Smooth muscle cell (in vitro differentiated cells): ENCODE data around the gene CFAP74. TPM values are rescaled to one million over a fixed set of nuclear protein-coding genes. Genes with fewer than 3 reads are reported as not detected.

ENCODE experiments used
- DNase-seq: peaks from one replicate; lab custom pipeline; 2025; ENCODE audit not compliant: unreplicated experiment; lab: John Stamatoyannopoulos, UW
- H2AFZ ChIP-seq: fragments of 200-600 bp; sonication (generic); 2 replicates; pipeline ENCODE4 v1.6.0; 2016; ENCODE audit warnings: antibody characterized with exemption, low read depth, mild to moderate bottlenecking
- H3F3A ChIP-seq: fragments of 200-600 bp; sonication (generic); 2 replicates; pipeline ENCODE4 v1.6.0; 2017; ENCODE audit warnings: antibody characterized with exemption, low read depth
- H3K27ac ChIP-seq: fragments of 200-600 bp; sonication (generic); 2 replicates; pipeline ENCODE4 v1.5.1; 2016; ENCODE audit warnings: low read depth, mild to moderate bottlenecking
- H3K27me3 ChIP-seq: fragments of 200-600 bp; sonication (generic); 2 replicates; pipeline ENCODE4 v1.6.1; 2016; ENCODE audit warnings: low read depth, mild to moderate bottlenecking
- H3K36me3 ChIP-seq: fragments of 200-600 bp; sonication (generic); 2 replicates; pipeline ENCODE4 v1.5.1; 2016; ENCODE audit warnings: low read depth
- H3K4me1 ChIP-seq: fragments of 200-600 bp; sonication (generic); 2 replicates; pipeline ENCODE4 v1.5.1; 2016; ENCODE audit warnings: low read depth
- H3K4me2 ChIP-seq: fragments of 200-600 bp; sonication (generic); 2 replicates; pipeline ENCODE4 v1.6.0; 2016; ENCODE audit warnings: mild to moderate bottlenecking
- H3K4me3 ChIP-seq: fragments of 200-600 bp; sonication (generic); 2 replicates; pipeline ENCODE4 v1.5.1; 2016; ENCODE audit warnings: mild to moderate bottlenecking
- H3K79me2 ChIP-seq: fragments of 200-600 bp; sonication (generic); 2 replicates; pipeline ENCODE4 v1.6.0; 2016; ENCODE audit warnings: low read depth, mild to moderate bottlenecking
- H3K9ac ChIP-seq: fragments of 200-600 bp; sonication (generic); 2 replicates; pipeline ENCODE4 v1.6.0; 2016; ENCODE audit warnings: low read depth
- H3K9me3 ChIP-seq: fragments of 200-600 bp; sonication (generic); replicated peaks from 2 replicates; pipeline ENCODE4 v1.5.1; 2016; ENCODE audit warnings: low read depth
- H4K20me1 ChIP-seq: fragments of 200-600 bp; sonication (generic); 2 replicates; pipeline ENCODE4 v1.6.0; 2016; ENCODE audit warnings: low read depth
- CTCF ChIP-seq: fragments of 200-600 bp; sonication (generic); IDR thresholded peaks from 2 replicates; pipeline ENCODE4 v1.5.1; 2017; ENCODE audit warnings: borderline replicate concordance, mild to moderate bottlenecking, antibody characterized with exemption; ENCODE audit not compliant: insufficient read depth, poor library complexity, severe bottlenecking
- WGBS: methylation state at CpG from one replicate; pipeline ENCODE4 v1.1.7; 2016; ENCODE audit warnings: low lambda C conversion rate; 5-methylcytosine and 5-hydroxymethylcytosine counted together
- polyA plus RNA-seq: library from polyadenylated mRNA; unstranded; fragments of >200 nt; fragmentation: Nextera tagmentation; extraction: Ambion mirVana; gene quantifications from 2 replicates; pipeline ENCODE4 v1.2.1, GENCODE V29; 2016
- total RNA-seq: library from RNA; depleted of rRNA; stranded (reverse); fragments of >200 nt; gene quantifications from 2 replicates; pipeline ENCODE4 v1.2.3, GENCODE V29; 2014

Gene CFAP74
- total and polyA plus RNA-seq, 2 experiments from 2014 or later, result not detected

- no peak overlapping the region for H3K9ac ChIP-seq
- no peak for TF ChIP-seq CTCF
- no peaks in the 10 kb centered on the region for H3K36me3 ChIP-seq
- no peaks in the 10 kb centered on the region for H3K4me1 ChIP-seq
- H3K27ac ChIP-seq, result no peak overlapping the region
- H4K20me1 ChIP-seq, result no peaks in the 10 kb centered on the region
- no peaks in the 10 kb centered on the region for H3F3A ChIP-seq
- H3K79me2 ChIP-seq, result no peaks in the 10 kb centered on the region
- no peak for DNase-seq
- no peak overlapping the region for H3K4me2 ChIP-seq
- WGBS, result 34% methylated on average over 45 of the region's 48 CpGs
- H3K9me3 ChIP-seq, result no peaks in the 10 kb centered on the region
- H2AFZ ChIP-seq, result no peak overlapping the region
- H3K4me3 ChIP-seq, result no peak overlapping the region
- peaks cover 77% of the 10 kb centered on the region for H3K27me3 ChIP-seq
Measured at GRCh38 chr1:2018217-2019171, 14.9 kb upstream of the CFAP74 start.

- no peak for TF ChIP-seq CTCF
- H3K9ac ChIP-seq, result no peak overlapping the region
- H3K36me3 ChIP-seq, result no peaks in the 10 kb centered on the region
- H3K79me2 ChIP-seq, result no peaks in the 10 kb centered on the region
- no peaks in the 10 kb centered on the region for H3F3A ChIP-seq
- no peak overlapping the region for H2AFZ ChIP-seq
- H3K4me3 ChIP-seq, result no peak overlapping the region
- no peaks in the 10 kb centered on the region for H4K20me1 ChIP-seq
- H3K4me1 ChIP-seq, result no peaks in the 10 kb centered on the region
- no peaks in the 10 kb centered on the region for H3K9me3 ChIP-seq
- 97% methylated on average over 9 of the region's 9 CpGs for WGBS
- H3K27me3 ChIP-seq, result peaks cover 62% of the 10 kb centered on the region
- no peak overlapping the region for H3K4me2 ChIP-seq
- no peak for DNase-seq
- H3K27ac ChIP-seq, result no peak overlapping the region
Measured at GRCh38 chr1:2016123-2016522, 12.5 kb upstream of the CFAP74 start.

GRCh38 chr1:2014741-2015735, 11.5 kb upstream of the CFAP74 start:
- Histone ChIP-seq H3K4me2 (no peak overlapping the region), H2AFZ (no peak overlapping the region), H3K79me2 (no peaks in the 10 kb centered on the region), H3K4me3 (no peak overlapping the region), H4K20me1 (no peaks in the 10 kb centered on the region), H3K27ac (no peak overlapping the region), H3K4me1 (no peaks in the 10 kb centered on the region), H3K9ac (no peak overlapping the region), H3F3A (no peaks in the 10 kb centered on the region), H3K9me3 (no peaks in the 10 kb centered on the region), H3K36me3 (no peaks in the 10 kb centered on the region), H3K27me3 (peaks cover 51% of the 10 kb centered on the region)
- TF ChIP-seq CTCF, result no peak
- no peak for DNase-seq
- WGBS, result 82% methylated on average over 34 of the region's 34 CpGs
